ENCODE results near the gene AVEN. TPM values are rescaled to one million over a fixed set of nuclear protein-coding genes. Genes with fewer than 3 reads are reported as not detected.
"Not testable (repeated sequence)": the region's sequence is repeated elsewhere in the genome, so short reads cannot be mapped to it uniquely, and the experiment has no call there.

AVEN gene
- total RNA-seq, 1 donor from 2014 or later = 24.4 TPM

DNA sequence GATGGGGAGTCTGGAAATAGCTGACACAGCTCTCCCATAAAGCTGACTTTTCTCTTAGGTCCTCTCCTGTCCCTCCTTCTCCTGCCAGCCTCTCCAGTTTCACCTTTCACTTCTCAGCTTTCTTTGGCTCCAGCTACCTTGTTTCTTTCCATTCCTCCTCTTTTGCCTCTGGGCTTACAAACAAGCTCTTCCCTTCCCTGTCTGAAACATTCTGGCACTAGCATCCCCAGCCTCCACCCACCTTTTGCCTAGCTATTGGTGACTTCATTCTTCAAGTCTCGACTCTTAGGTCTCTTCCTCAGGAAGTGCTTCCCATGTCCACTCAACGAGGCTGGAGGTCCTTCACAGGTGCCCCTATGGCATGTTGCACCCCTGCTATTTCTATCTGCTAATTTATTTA lies 20.5 kb upstream of the AVEN start:
- TF ChIP-seq, protein P1, sequence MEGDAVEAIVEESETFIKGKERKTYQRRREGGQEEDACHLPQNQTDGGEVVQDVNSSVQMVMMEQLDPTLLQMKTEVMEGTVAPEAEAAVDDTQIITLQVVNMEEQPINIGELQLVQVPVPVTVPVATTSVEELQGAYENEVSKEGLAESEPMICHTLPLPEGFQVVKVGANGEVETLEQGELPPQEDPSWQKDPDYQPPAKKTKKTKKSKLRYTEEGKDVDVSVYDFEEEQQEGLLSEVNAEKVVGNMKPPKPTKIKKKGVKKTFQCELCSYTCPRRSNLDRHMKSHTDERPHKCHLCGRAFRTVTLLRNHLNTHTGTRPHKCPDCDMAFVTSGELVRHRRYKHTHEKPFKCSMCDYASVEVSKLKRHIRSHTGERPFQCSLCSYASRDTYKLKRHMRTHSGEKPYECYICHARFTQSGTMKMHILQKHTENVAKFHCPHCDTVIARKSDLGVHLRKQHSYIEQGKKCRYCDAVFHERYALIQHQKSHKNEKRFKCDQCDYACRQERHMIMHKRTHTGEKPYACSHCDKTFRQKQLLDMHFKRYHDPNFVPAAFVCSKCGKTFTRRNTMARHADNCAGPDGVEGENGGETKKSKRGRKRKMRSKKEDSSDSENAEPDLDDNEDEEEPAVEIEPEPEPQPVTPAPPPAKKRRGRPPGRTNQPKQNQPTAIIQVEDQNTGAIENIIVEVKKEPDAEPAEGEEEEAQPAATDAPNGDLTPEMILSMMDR (IDR thresholded peaks at IDR 0.05; ENCODE audit: insufficient read depth, low read length, poor library complexity, severe bottlenecking) = no peak
- Histone ChIP-seq H3K27me3 (ENCODE audit: control insufficient read depth, insufficient read depth, low read length) (no peaks in the 10 kb centered on the region), H3K4me3 (ENCODE audit: low read depth, low read length) (no peak overlapping the region), H3K36me3 (ENCODE audit: control insufficient read depth, insufficient read depth, low read length) (no peaks in the 10 kb centered on the region)
- DNase-seq (ENCODE audit: low read depth) = no peak

DNA sequence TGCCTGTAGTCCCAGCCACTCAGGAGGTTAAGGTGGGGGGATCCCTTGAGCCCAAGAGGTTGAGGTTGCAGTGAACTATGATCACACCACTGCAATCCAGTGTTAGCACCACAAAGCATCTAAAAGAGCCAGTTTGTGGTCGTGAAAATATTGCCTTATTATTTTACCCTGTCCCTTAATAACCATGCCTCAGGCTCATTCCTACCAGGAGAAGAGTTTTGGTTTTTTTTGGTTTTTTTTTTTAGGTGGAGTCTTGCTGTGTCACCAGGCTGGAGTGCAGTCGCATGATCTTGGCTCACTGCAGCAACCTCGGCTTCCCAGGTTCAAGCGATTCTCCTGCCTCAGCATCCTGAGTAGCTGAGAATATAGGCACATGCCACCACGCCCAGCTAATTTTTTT lies 17.9 kb upstream of the AVEN start:
- Histone ChIP-seq H3K4me3 (ENCODE audit: low read depth, low read length) (no peak overlapping the region), H3K27me3 (ENCODE audit: control insufficient read depth, insufficient read depth, low read length) (no peaks in the 10 kb centered on the region), H3K36me3 (ENCODE audit: control insufficient read depth, insufficient read depth, low read length) (no peaks in the 10 kb centered on the region)
- DNase-seq (ENCODE audit: low read depth) = no peak
- TF ChIP-seq, protein P1 (IDR thresholded peaks at IDR 0.05; ENCODE audit: insufficient read depth, low read length, poor library complexity, severe bottlenecking) = no peak

DNA sequence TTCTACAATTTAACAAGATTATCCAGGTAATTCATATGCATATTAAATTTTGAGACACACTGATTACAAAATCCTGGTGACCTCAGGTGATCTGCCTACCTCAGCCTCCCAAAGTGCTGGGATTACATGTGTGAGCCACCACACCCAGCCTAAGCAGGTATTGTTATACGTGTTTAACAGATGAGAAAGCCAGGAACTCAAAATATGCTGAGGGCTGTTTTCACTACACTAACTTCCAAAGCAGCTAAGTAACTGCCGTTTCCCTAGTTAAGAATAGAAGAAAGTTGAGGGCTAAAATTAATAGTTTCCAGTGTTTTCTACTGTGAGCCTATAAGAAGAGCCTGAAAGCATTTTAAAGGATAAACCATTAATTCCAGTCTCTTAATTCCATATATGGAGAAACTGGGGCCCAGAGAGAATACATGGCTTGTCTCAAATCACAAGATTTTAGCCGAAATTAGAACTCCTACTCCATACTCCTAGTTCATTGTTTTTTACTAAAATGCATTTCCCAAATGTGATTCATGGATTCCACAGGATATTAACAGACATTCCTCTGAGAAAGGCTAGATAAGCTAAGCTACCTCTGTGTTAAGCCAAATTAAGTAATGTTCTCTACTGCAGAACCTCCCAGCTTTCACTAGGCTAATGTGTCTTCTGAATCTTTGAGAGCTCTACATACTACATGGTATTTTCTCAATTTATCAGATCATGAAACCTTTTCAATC lies 17.0 kb upstream of the AVEN start:
- peak; percentile 34 for DNase-seq (ENCODE audit: low read depth)
- H3K27me3 ChIP-seq (ENCODE audit: control insufficient read depth, insufficient read depth, low read length) = no peaks in the 10 kb centered on the region
- TF ChIP-seq, protein P1 (IDR thresholded peaks at IDR 0.05; ENCODE audit: insufficient read depth, low read length, poor library complexity, severe bottlenecking) = no peak
- no peaks in the 10 kb centered on the region for H3K36me3 ChIP-seq (ENCODE audit: control insufficient read depth, insufficient read depth, low read length)
- H3K4me3 ChIP-seq (ENCODE audit: low read depth, low read length) = no peak overlapping the region

DNA sequence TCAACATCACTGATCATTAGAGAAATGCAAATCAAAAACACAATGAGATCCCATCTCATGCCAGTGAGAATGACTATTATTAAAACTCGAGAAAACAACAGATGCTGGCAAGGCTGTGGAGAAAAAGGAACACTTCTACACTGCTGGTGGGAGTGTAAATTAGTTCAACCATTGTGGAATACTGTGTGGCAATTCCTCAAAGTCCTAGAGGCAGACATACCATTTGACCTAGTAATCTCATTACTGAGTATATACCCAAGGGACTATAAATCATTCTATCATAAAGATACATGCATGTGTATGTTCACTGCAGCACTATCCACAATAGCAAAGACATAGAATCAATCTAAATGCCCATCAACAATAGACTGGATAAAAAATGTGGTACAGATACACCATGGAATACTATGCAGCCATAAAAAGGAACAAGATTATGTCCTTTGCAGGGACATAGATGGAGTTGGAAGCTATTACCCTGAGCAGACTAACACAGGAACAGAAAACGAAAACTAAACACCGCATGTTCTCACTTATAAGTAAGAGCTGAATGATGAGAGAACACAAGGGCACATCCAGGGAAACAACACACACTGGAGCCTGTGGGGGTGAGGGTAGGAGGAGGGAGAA lies 15.2 kb upstream of the AVEN start:
- TF ChIP-seq, protein P1 (IDR thresholded peaks at IDR 0.05; ENCODE audit: insufficient read depth, low read length, poor library complexity, severe bottlenecking) = no peak
- Histone ChIP-seq H3K27me3 (ENCODE audit: control insufficient read depth, insufficient read depth, low read length) (no peaks in the 10 kb centered on the region), H3K4me3 (ENCODE audit: low read depth, low read length) (no peak overlapping the region), H3K36me3 (ENCODE audit: control insufficient read depth, insufficient read depth, low read length) (no peaks in the 10 kb centered on the region)
- no peak for DNase-seq (ENCODE audit: low read depth)

DNA sequence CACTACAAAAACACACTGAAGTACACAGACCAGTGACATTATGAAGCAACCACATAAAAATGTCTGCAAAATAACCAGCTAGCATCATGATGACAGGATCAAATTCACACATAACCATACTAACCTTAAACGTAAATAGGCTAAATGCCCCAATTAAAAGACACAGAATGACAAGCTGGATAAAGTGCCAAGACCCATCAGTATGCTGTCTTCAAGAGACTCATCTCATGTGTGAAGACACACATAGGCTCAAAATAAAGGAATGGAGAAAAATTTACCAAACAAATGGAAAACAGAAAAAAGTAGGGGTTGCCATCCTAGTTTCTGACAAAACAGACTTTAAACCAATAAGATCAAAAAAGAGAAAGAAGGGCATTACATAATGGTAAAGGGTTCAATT lies 11.4 kb upstream of the AVEN start:
- H3K4me3 ChIP-seq (ENCODE audit: low read depth, low read length); DNase-seq (ENCODE audit: low read depth); H3K36me3 ChIP-seq (ENCODE audit: control insufficient read depth, insufficient read depth, low read length); H3K27me3 ChIP-seq (ENCODE audit: control insufficient read depth, insufficient read depth, low read length): not testable (repeated sequence)

DNA sequence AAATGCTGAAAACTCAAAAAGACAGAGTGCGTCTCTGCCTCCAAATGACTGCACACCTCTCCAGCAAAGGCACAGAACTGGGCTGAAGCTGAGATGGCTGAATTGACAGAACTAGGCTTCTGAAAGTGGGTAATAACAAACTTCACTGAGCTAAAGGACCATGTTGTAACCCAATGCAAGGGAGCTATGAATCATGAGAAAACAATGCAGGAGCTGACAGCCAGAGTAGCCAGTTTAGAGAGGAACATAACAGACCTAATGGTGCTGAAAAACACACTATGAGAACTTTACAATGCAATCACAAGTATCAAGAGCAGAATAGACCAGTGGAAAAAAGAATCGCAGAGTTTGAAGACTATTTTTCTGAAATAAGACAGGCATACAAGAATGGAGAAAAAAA lies 10.1 kb upstream of the AVEN start:
- peak; percentile 74 for DNase-seq (ENCODE audit: low read depth)
- Histone ChIP-seq H3K36me3 (ENCODE audit: control insufficient read depth, insufficient read depth, low read length) (no peaks in the 10 kb centered on the region), H3K4me3 (ENCODE audit: low read depth, low read length) (no peak overlapping the region), H3K27me3 (ENCODE audit: control insufficient read depth, insufficient read depth, low read length) (no peaks in the 10 kb centered on the region)
- TF ChIP-seq, protein P1 (IDR thresholded peaks at IDR 0.05; ENCODE audit: insufficient read depth, low read length, poor library complexity, severe bottlenecking) = no peak

Measured in kidney epithelial cell (primary cell).